Choroid plexus epithelial cell (primary cell): Measurements from ENCODE around the gene THRAP3.

Source experiments
- DNase-seq: peaks from one replicate; pipeline ENCODE4 v3.0.0-alpha.2; 2010; ENCODE audit warnings: low read depth
- H3K4me3 ChIP-seq: 2 replicates; pipeline ENCODE4 v1.5.1; 2011; ENCODE audit warnings: low read depth, mild to moderate bottlenecking, control low read depth, low read length, moderate library complexity
- CTCF ChIP-seq: conservative IDR thresholded peaks from 2 replicates; pipeline ENCODE4 v1.5.1; 2011; ENCODE audit warnings: low read depth, mild to moderate bottlenecking, control low read depth, inconsistent platforms, low read length, moderate library complexity

Gene THRAP3

GRCh38 chr1:36303244-36303643 is 79.0 kb downstream of the THRAP3 start:
- no peak for DNase-seq
- no peak overlapping the region for H3K4me3 ChIP-seq
- TF ChIP-seq CTCF: no peak

GRCh38 chr1:36303650-36304360 is 79.6 kb downstream of the THRAP3 start:
- no peak overlapping the region for H3K4me3 ChIP-seq
- no peak for DNase-seq
- TF ChIP-seq CTCF: no peak

GRCh38 chr1:36304521-36304920 is 80.3 kb downstream of the THRAP3 start:
- TF ChIP-seq CTCF: no peak
- no peak for DNase-seq
- H3K4me3 ChIP-seq: no peak overlapping the region

- no peak for TF ChIP-seq CTCF
- H3K4me3 ChIP-seq: no peak overlapping the region
- no peak for DNase-seq
Observed at GRCh38 chr1:36304970-36305914, 81.0 kb downstream of the THRAP3 start.

- no peak for DNase-seq
- H3K4me3 ChIP-seq: no peak overlapping the region
- no peak for TF ChIP-seq CTCF
Observed at GRCh38 chr1:36305915-36306209, 81.6 kb downstream of the THRAP3 start.

- TF ChIP-seq CTCF: peak; percentile 37
- DNase-seq: peak; percentile 31
- peak within 1 kb of the TSS; percentile 63 for H3K4me3 ChIP-seq
Observed at GRCh38 chr1:36306210-36306901, 82.1 kb downstream of the THRAP3 start, which contains the start of gene SH3D21. Gene SH3D21, plus strand, starts transcription at chr1:36306368. Its CDS starts 53 bp downstream, at chr1:36306421.
